RPMI8226 (cell line): ENCODE measurements around the gene TBX5.

Source experiments
- DNase-seq: peaks from one replicate; pipeline ENCODE4 v3.0.0-alpha.2; 2015

TBX5 gene

DNA sequence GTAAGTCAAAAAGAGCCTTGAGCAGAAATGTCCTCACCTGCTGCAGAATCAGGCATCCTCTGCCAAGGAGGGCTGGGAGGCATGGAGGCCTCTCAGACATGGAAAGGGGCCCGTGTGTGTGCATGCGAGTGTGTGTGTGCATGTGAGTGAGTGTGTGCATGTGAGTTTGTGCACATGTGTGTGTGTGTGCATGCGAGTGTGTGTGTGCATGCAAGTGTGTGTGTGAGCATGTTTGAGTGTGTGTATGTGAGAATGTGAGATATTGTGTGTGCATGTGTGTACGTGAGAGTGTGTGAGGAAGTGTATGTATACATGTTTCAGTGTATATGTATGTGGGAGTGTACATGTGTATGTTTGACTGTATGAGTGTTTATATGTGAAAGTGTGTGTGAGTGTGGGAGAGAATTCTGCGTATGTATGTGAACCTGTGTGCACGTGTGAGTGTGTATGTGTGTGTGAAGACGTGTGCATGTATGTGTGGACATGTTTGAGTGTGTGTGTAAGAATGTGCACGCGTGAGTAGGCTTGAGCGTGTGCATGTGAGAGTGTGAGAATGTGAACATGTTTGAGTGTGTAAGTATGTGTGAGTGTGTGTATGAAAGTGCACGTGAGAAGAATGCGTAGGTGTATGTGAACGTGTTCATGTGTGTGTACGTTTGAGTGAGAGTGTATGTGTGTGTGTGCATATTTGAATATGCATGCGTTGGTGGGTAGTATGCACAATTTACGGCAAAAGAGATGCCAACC, 90.8 kb downstream of the TBX5 start:
- no peak for DNase-seq

DNA sequence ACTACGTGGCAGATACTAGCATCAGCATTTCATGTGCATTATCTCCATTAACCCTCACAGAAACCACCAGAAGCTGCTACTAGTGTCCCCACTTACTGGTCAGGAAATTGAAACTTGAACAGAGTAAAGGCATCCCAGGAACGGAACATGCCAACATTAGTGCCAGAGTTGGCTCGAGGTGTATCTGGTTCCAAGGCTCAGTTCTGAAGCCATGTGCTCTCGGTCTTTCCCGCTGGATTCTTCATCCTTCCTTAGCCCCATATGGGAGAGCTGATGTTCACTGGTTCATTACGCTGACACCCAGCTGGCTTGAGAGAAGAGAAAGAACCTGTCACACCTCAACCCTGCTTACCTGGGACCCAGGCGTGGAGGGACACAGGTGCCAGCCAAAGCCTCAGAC, 91.5 kb downstream of the TBX5 start:
- DNase-seq: no peak

DNA sequence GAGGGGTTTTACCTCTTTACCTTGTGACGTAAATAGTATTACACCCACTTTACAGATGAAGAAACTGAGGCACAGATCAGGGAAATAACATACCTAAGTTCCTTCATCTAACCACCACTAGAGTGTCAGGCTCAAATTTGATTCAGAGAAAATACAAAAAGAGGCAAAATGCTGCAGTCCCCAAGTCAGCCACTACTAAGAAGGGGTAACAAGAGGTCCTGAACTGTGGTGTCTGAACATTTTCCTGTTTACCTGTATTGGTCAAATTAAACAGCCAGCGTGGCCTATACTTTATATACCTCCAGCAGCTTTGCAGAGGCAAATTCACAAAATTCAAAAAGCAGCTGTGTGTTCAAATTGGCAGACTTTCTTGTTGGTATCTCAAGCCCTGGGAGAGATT, 92.0 kb downstream of the TBX5 start:
- DNase-seq: no peak

- no peak for DNase-seq
Measured at GRCh38 chr12:114311974-114312373, 94.0 kb downstream of the TBX5 start.

- no peak for DNase-seq
Measured at GRCh38 chr12:114306646-114307045, 99.3 kb downstream of the TBX5 start.

- no peak for DNase-seq
Measured at GRCh38 chr12:114305446-114305845, 100.5 kb downstream of the TBX5 start.
